Stromal cell of bone marrow (primary cell): ENCODE data around the gene CACNB2.

Source experiments
- DNase-seq: peaks from one replicate; pipeline ENCODE4 v3.0.0-alpha.2; 2012; ENCODE audit warnings: low read depth

CACNB2 gene

DNA sequence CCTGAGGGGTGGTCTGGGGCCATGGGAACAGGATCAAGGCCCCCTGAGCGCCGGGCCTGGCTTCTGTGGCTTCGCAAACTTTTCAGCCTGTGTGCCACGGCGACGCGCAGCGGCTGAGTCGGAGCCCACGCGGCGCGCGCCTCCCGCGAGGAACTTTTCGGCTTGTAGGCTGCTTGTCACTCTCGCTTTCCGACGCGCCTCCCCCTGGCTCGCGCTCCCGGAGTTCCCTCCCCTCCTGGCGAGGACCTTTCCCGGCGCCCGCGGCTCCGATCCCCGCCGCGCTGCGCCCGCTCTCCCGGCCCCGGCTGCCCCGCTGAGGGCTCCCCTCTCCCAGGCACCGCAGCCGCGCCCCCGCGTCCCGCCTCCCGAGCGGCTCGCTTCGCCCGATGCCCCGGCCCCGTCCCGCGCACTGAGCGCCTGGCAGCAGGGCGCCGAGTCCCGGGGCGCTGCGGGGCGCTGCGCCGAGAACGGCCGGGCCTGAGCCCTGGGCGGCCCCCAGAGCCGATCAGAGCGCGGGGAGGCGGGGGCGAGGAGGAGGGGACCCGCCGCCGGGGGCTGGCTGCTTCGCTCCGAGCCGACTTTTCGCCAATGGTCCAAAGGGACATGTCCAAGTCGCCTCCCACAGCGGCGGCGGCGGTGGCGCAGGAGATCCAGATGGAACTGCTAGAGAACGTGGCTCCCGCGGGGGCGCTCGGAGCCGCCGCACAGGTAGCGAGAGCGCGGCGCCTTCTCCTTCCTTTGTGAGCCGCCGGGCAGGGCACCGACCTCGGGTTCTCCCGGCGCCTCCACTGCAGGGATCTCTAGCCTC, at the start of gene CACNB2:
TSS of gene CACNB2 (plus strand) at position 276 of the 808 bp plus-strand sequence.
- DNase-seq: no peak

DNA sequence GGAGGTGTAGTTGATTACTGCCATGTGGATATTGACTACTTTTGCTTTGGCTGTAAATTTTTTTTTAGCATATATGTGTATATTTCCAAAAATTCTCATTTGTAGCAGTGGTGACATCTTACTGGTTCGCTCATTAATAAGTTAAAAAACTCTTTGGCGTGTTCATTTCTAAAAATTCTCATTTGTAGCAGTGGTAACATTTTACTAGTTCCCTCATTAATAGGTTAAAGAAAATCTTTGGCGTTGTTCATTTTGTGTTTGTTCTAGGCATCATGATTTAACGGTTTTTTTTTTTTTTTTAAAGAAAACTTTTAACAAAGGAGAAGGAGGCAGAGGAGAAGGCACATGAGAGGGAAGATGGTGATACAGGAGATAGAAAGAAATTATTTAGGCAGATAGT, 45.9 kb upstream of the CACNB2 start:
- DNase-seq: no peak

DNA sequence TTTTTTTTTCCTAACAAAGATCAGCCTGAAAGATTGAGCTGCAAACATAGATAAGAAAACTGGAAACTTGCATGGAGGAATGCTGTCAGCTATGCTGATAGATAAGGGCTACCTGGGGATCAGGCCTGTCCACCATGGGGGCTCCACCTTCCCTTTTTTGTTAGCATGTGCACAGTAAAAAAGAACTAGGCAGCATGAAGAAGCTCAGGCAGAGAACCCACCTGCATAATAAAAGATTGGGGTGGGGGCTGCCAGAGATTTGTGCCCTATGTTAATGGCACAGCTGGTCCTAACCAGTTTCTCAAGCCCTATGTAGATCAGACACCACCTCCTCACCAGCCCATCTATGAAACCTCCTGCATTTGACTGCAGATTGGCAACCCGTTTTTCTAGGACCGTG, 45.4 kb upstream of the CACNB2 start:
- DNase-seq: no peak

DNA sequence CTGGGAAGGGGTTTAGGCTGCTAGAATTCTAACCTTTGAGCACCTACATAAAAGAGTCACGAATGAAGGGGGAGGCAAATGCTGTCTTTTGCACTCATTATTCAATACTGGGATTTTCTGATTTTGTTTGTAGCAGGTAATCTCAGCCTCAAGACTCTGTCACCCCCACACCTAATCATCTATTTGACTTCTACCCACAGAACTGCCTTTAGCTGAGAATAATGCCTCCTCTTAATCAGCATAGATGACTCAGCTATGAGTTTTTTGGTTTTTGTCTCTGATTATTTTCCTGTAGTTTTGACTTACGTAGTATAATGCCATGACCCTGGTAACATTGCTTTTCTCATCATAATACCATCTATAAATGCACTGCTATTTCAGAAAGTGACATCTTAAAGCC, 42.7 kb upstream of the CACNB2 start:
- DNase-seq: peak; percentile 10

DNA sequence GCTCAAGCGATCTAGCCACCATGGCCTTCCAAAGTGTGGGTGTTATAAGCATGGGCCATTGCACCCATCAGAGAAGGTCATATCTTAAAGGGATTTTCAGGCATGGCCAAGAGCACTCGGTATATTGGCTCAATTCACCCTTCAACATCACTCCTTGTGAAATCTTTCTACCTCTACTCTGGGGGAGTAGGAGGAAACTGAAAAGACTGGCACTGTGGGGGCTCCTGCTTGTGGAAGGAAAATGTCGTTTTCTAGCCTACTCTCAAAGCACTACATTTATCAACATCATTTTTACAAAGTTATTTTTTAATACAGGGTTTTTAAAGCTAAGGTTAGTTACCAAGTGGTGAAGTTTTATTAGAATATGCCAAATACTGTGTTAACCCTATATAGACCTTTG, 42.0 kb upstream of the CACNB2 start:
- no peak for DNase-seq

DNA sequence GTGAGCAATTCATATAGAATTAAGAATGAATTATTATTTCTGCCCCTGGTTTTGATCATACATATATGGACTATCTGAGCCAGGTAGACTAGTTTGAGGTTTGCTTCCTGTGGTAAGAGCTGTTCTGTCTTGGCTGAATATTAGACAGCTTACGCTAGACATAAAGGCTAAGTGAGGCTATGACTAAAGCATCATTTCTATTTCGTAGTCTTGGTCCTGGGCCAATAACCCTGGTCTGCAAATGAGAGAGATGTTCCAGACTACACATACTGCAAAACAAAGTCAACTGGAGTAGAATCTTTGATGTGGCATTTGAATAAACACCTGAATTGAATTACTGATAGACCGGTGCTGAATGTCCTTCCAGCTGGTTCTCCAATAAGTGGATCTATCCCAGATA, 40.8 kb upstream of the CACNB2 start:
- no peak for DNase-seq

DNA sequence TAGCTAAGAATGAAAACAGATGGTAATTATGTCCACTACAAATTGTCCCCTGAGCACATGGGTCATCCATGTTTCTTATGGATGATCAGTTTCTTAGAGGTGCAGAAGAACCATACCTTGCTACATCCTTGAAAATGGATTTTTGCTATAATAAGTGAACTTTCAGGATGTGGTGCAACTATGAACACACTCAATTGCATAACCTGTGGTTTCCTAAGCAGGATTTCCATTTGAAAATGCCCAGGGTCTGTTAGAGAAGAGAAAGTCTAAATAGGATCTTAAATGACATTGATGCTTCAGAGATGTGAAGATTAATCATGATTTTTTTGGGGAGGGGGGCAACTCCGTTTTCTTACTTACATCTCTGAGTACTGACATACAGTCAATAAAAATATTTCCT, 39.6 kb upstream of the CACNB2 start:
- peak; percentile 5 for DNase-seq

DNA sequence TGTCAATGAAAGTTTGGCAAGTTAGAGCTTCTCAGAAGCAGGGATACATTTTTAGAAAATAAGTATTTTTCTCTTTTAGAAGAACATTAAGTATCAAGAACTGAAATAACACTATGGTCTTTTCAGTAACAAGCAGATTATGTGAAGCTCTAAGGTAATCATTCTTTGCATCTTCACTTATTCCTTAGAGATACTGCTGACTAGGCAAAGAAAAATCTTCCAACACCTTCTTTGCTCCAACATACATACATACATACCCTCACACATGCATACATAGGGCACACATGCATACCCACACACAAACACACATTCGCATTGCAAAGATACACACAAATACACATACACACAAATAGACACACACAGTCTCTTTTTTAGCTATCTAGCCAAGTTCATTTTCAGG, 37.8 kb upstream of the CACNB2 start:
- no peak for DNase-seq

DNA sequence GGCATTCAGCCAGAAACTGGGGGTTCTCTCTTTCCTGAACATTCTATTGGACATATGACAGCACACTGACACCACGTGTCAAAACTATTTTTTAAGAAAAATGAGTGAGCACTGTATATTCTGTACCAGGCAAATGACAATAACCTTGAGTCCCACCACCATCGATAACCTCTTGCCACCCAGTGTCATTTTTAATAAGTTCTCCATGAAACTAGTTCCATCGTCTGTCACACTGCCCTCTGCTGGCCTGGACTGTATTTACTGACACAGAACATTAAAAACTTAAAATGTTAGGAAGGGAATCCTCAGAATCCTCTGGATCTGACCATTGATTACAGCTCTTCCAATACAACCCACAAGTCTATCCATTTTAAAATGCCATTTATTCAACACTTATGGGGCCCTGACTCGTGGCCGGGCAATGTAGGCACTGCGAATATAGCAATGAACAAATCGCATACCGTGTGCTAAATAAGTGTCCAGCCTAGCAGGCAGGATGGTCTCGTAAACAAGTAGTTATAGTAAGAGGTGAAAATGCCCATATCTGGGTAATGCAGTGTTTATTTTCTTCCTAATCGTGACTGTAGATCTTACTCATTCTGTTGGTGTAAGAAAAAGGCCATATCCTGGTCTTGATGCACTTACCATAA, 35.9 kb upstream of the CACNB2 start:
- DNase-seq: peak; percentile 21

DNA sequence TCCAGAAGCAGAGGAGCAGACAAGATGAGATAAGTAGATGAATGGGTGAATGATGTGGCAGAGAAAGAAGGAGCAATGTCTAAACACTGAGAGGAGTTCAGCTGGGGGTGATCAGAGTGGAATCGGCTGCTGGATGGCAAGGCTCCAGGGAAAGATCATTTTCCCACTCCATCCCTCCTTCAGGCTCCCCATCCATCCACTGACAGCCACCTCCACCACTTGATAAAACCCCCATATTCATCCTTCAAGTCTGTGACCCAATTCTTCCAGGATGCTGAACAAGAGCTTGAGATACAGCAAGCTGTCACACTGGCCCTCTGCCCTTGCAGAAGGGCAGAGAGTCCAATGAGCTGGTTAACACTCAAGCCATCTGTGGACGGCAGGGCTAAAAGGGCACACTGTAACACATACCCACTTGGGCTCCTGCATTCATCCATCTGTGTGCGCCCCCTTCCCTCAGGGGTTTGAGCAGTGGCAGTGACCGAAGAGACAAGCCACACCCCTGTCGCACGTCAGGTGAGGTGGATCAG, 30.8 kb upstream of the CACNB2 start:
- DNase-seq: no peak

DNA sequence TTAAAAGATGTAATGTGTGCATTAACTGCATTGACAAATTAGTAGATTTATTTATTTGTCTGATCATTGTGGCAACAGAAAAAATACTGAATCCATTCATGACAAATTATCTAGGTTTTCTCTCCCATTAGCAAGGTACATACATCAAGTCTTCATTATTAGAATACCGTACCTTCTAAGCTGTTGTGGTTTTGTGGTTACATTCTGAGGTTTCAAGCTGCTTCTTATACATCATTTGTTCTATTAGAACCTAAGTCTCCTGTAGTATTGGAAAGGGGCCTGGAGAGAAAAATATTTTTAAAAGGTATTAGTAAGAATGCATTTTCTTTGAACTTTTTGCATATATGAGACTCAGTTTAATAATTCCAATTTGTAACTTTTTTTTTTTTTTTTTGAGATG, 26.3 kb upstream of the CACNB2 start:
- DNase-seq: no peak

DNA sequence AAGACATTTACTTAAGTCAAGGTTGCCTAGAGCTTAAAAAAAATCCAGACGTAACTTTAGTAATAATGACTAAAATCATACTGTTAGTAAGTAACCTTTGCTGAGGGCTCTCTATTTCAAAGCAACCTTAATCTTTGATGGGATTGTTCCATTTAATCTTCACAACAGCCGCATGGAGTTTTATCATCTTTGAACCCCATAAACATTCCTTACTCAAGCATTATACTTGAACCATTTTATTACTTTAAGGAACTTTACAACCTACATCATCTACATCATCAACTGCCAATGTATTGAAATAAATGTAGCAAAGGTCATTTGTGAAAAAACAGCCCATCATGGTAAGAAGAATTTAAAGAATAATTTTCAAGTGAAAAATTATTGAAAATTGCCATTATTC, 22.9 kb upstream of the CACNB2 start:
- no peak for DNase-seq

DNA sequence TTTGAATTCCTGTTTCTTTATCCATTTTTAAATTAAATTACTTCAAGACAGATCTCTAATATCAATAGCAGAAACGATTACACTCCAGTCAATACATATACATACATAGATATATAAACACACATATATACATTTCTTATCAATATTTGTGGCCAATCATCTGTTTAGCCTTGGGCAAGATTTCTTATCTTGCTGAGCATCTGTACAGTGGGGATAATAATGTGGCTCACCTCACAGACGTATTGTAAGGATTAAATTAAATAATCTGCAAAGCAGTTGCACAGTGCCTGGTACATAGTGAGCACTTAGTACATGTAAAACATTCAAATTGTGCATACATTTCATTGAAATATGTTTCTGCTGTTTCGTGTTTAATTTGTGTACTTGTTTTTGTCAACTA, 17.5 kb upstream of the CACNB2 start:
- DNase-seq: no peak

DNA sequence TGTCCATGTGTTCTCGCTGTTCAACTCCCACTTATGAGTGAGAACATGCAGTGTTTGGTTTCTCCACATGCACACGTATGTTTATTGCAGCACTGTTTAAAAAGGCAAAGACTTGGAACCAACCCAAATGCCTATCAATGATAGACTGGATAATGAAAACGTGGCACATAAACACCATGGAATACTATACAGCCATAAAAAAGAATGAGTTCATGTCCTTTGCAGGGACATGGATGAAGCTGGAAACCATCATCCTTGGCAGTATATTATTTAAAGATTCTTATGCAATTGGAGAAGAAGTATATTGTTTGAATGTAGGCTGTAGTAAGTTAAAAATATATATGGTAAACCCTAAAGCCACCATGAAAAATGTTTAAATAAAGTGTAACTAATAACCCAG, 7.2 kb upstream of the CACNB2 start:
- DNase-seq: no peak

DNA sequence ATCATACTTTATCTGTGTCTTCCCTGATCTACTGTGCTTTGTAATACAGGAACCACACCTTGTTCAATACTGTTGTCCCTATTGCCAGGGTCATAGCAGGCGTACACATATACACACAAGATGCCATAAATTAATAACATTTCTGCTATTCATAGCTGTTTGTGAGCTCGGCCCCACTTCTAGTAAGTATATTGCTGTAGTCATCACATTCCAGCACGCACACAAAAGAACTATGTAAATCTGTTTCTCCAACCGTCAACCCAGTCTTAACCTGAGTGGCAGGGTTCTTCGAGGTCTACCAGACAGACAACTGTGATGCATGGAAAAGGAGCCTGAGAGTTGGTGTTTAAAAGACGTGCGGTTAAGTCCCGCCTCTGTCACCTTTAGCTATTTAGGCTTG, 5.7 kb upstream of the CACNB2 start:
- DNase-seq: no peak

DNA sequence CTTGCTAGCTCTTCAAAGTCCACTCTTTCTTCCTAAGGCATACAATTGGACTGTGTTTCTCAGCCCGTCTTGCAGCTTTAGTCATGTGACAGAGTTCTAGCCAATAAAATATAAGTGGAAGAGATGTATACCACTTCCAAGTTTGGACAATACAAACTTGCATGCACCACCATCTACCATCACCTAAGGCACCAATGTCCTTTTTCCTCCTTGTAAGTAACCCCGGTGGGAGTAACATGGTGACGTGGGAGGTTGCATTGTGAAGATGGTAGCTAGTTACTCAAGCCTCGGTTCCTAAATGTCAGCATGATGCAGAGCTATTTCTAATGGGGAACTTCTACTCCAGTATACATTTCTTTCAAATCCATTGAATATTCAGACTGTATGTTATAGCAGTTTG, 5.3 kb upstream of the CACNB2 start:
- no peak for DNase-seq

DNA sequence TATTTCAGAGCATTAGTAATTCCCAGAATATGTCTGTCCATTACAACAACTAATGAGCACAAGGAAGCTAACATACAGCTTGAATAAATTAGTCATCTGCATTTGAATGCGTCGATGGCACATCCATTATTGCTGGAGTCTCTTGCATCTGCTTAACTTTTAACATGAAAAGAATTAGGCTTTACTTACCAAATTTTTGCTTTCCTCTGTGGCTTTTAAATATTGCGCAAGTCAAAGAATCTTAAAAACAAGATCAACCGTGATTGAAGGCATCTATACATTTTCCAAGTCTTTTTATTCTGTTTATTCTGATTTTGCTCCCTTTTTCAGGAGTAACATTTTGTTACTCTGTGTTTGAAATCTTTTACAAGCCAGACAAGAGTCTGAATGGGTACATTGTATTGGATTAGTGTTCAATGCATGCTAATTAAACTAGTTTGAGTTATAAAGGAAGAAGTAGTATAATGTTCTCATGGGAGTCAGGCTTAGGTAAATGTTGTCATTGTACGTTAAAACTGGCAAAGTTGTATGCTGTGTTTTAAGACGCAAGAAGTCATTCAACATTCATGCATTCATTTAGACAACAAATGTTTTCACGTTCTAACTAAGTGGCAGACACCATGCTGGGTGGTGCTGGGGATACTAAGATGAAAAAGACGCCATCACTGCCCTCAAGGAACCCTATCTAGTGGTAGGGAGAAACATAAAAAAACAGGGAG, 4.0 kb upstream of the CACNB2 start:
- no peak for DNase-seq

DNA sequence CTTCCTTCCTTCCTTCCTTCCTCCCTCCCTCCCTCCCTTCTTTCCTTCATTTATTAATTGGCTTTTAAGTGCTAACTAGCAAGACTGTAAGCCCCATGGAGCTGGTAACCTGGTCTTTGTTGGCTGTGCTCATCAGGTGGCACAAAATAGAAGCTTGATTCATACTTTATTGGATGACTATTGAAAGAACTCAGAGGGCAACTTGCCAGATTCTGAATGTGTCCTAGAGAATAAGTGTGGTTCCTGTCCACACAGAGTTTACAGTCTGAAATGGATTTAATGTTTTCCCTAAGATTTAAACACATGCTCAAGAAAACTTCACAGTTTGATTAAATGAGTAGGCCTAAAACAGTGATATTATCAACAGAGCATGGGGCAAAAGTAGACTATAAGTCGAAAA, 3.1 kb upstream of the CACNB2 start:
- DNase-seq: no peak

DNA sequence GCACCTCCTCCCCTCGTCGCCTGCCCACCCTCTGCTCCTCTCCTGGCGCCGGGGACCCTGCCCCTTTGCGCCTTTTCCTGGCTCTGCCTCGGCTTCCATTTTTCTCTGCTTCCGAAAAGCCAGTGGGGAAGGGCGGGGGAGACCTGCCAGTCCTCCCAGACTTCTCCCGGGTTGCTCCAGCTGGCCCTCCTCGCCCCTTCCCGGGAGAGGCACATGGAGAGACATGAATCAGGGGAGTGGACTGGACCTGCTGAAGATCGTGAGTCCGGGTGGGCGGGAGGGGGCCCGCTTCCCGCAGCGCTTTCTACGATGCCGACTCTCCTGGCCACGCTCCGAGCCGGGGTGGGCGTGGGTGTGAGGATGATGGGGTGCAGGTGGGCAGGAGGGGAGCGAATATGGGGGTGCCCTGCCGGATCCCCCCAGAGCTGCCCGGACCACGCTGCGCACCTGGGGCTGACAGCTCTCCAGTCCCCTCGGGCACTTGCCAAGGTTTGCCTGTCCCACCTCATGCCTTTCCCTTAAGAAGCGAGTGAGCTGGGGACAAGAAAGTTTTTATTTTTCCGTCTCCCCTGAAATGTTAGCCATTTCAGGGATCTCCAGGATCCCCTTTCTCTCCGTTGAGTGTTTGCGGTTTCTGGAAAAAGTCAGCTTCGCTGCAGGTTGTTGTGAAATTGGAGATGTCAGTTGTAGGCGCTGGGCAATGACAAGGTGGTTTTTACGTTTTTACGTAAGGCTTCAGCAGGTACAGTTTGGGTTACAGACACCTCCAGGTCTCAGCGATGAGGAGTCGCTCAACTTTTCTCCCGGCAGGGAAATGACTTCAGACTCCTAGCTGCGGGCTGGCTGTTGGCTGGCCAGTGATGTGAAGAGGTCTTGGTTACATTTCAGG, 977 bp downstream of the CACNB2 start:
- DNase-seq: no peak

DNA sequence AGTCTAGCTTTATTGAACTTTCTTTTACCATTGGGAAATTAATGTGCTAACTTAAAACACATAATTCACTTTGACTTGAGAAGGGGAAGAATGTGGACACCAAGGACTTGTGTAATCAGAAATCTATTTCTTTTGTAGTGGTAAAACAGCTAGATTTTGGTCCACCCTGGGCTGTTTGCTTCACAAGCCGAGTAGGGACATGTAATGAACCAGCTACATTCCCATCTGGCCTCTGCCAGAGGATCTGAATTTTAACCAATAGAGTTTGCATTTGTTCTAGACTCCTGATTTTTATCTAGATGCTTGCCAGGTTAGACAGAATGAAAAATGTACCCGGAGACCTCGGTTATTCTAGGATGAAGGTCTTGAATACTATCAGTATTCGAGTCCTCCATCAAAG, 1.9 kb downstream of the CACNB2 start:
- DNase-seq: no peak

DNA sequence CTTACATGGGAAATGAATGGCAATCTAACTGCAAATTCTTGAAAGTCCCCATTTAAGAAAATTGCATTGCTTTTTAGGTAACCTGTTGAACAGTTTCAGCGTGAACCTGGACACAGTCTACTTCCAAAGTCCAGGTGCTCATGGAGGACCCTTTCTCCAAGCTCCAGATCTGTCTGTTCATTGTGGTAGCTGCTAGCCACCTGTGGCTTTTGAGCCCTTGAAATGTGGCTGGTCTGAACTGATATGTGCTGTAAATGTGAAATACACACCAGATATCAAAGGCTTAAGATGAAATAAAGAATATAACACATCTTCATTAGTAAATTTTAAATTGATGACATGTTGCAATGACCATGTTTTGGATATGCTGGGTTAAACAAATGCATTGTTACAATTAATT, 4.2 kb downstream of the CACNB2 start:
- no peak for DNase-seq

DNA sequence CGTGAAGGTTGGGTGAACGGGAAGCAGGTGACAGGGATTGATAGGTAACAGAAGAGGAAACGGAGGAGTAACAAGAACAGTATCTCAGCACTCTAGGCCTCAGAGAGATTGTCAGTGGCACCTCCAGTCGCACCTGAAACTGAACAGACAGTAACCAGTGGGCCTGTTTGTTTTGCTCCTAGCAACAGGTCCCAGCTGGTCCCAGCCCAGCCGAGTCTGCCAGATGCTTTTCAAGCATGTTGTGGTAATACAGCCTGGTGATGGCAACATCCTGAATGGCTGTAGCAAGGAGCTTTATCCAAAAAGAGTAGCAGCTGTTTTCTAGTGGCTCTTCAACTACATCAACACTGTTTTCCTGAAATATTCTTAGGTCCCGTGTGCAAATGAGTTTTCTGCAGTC, 4.7 kb downstream of the CACNB2 start:
- no peak for DNase-seq
